ENCODE measurements around the gene LSAMP.

Gene LSAMP

GRCh38 chr3:116161575-116162525 lies 283.4 kb downstream of the LSAMP start:
- DNase-seq (ENCODE audit: low spot score), result no peak

GRCh38 chr3:116160594-116160993 lies 284.7 kb downstream of the LSAMP start:
- DNase-seq (ENCODE audit: low spot score), result no peak

GRCh38 chr3:116155841-116156240 lies 289.4 kb downstream of the LSAMP start:
- DNase-seq (ENCODE audit: low spot score), result no peak

GRCh38 chr3:116154389-116154788 lies 290.9 kb downstream of the LSAMP start:
- DNase-seq (ENCODE audit: low spot score), result no peak

GRCh38 chr3:116153174-116153573 lies 292.1 kb downstream of the LSAMP start:
- no peak for DNase-seq (ENCODE audit: low spot score)

- DNase-seq (ENCODE audit: low spot score), result no peak
These were observed 294.6 kb downstream of the LSAMP start for GRCh38 chr3:116150655-116151167.

GRCh38 chr3:116148881-116149851 lies 296.1 kb downstream of the LSAMP start:
- DNase-seq (ENCODE audit: low spot score), result no peak

- no peak for DNase-seq (ENCODE audit: low spot score)
These were observed 299.7 kb downstream of the LSAMP start for GRCh38 chr3:116145613-116146012.

- no peak for DNase-seq (ENCODE audit: low spot score)
These were observed 303.6 kb downstream of the LSAMP start for GRCh38 chr3:116141724-116142123.

GRCh38 chr3:116140100-116140689 lies 305.1 kb downstream of the LSAMP start:
- peak; percentile 9 for DNase-seq (ENCODE audit: low spot score)

GRCh38 chr3:116139641-116140040 lies 305.6 kb downstream of the LSAMP start:
- no peak for DNase-seq (ENCODE audit: low spot score)

GRCh38 chr3:116135457-116136085 lies 309.7 kb downstream of the LSAMP start:
- no peak for DNase-seq (ENCODE audit: low spot score)

- no peak for DNase-seq (ENCODE audit: low spot score)
These were observed 315.9 kb downstream of the LSAMP start for GRCh38 chr3:116129187-116129946.

- no peak for DNase-seq (ENCODE audit: low spot score)
These were observed 317.8 kb downstream of the LSAMP start for GRCh38 chr3:116127464-116127863.

- no peak for DNase-seq (ENCODE audit: low spot score)
These were observed 321.1 kb downstream of the LSAMP start for GRCh38 chr3:116124166-116124565.

- DNase-seq (ENCODE audit: low spot score), result no peak
These were observed 326.7 kb downstream of the LSAMP start for GRCh38 chr3:116118475-116119169.

GRCh38 chr3:116114586-116114985 lies 330.7 kb downstream of the LSAMP start:
- DNase-seq (ENCODE audit: low spot score), result no peak

GRCh38 chr3:116112696-116113095 lies 332.6 kb downstream of the LSAMP start:
- no peak for DNase-seq (ENCODE audit: low spot score)

GRCh38 chr3:116111765-116112164 lies 333.5 kb downstream of the LSAMP start:
- DNase-seq (ENCODE audit: low spot score), result no peak

GRCh38 chr3:116103868-116104530 lies 341.3 kb downstream of the LSAMP start:
- DNase-seq (ENCODE audit: low spot score), result no peak

All from activated CD4-positive, alpha-beta T cell treated with anti-CD3 and anti-CD28 coated beads, Interleukin-2, Interleukin-4, amounts not matched to agents 100 ng/mL and 50 ng/mL, durations not matched to agents 16 hours and 8 hours (primary cell).